Liver (tissue), 3 donors: Measurements from ENCODE around the gene APBA1.

Source experiments
- ATF3 ChIP-seq: IDR thresholded peaks from 2 replicates; pipeline ENCODE4 v1.6.1; 2016; ENCODE audit warnings: antibody characterized with exemption
- CTCF ChIP-seq: fragments of 150-350 bp; IDR thresholded peaks from 2 replicates; pipeline ENCODE4 v1.5.1; 2017; ENCODE audit warnings: improper control_type of control experiment, low read depth, low read length; ENCODE audit not compliant: missing input control
- GABPA ChIP-seq, 2 donors: IDR thresholded peaks in 1 of 2; conservative IDR thresholded peaks in 1 of 2; 2 replicates each; pipeline ENCODE4 v1.6.1; 2016; ENCODE audit warnings: antibody characterized with exemption in 2 of 2, mild to moderate bottlenecking in 1 of 2, moderate library complexity in 1 of 2
- JUND ChIP-seq, 2 donors: IDR thresholded peaks; 2 replicates each; pipeline ENCODE4 v1.6.1; 2016; ENCODE audit warnings: antibody characterized with exemption in 2 of 2
- MAX ChIP-seq: IDR thresholded peaks from 2 replicates; pipeline ENCODE4 v1.6.1; 2016; ENCODE audit warnings: antibody characterized with exemption
- REST ChIP-seq: IDR thresholded peaks from 2 replicates; pipeline ENCODE4 v1.6.1; 2016; ENCODE audit warnings: antibody characterized with exemption, mild to moderate bottlenecking
- SP1 ChIP-seq: IDR thresholded peaks from 2 replicates; pipeline ENCODE4 v1.6.1; 2018; ENCODE audit warnings: antibody characterized with exemption, mild to moderate bottlenecking
- ZBTB33 ChIP-seq: IDR thresholded peaks from 2 replicates; pipeline ENCODE4 v1.6.1; 2016; ENCODE audit warnings: antibody characterized with exemption
- donor health status: healthy.
- donor health status: healthy.

GRCh38 chr9:69645488-69645887 lies 26.7 kb downstream of the APBA1 start:
- TF ChIP-seq CTCF (no peak), REST (no peak), ZBTB33 (no peak), SP1 (no peak), JUND (IDR thresholded peaks at IDR 0.05) (no peak), ATF3 (no peak), GABPA (IDR thresholded peaks at IDR 0.05 in 1 of 2, conservative IDR thresholded peaks at IDR 0.05 in 1 of 2) (no peak), MAX (no peak)
